Fibroblast of pulmonary artery (primary cell): ENCODE data around the gene SV2C.

Source experiments
- DNase-seq: peaks from one replicate; pipeline ENCODE4 v3.0.0-alpha.2; 2010; ENCODE audit warnings: low read depth
- H3K4me3 ChIP-seq: replicated peaks from 2 replicates; pipeline ENCODE4 v1.5.1; 2011; ENCODE audit warnings: low read depth, mild to moderate bottlenecking, control low read depth, low read length, moderate library complexity
- CTCF ChIP-seq: IDR thresholded peaks from 2 replicates; pipeline ENCODE4 v1.5.1; 2011; ENCODE audit warnings: mild to moderate bottlenecking, control low read depth, low read length, inconsistent platforms; ENCODE audit errors: missing control alignments

SV2C gene

GRCh38 chr5:76325876-76326491 is 242.8 kb downstream of the SV2C start:
- no peak for DNase-seq
- H3K4me3 ChIP-seq: no peak overlapping the region
- no peak for TF ChIP-seq CTCF

- no peak overlapping the region for H3K4me3 ChIP-seq
- DNase-seq: no peak
- no peak for TF ChIP-seq CTCF
Measured at GRCh38 chr5:76326577-76327302, 243.6 kb downstream of the SV2C start.

GRCh38 chr5:76329346-76329745 is 246.2 kb downstream of the SV2C start:
- H3K4me3 ChIP-seq: no peak overlapping the region
- TF ChIP-seq CTCF: no peak
- DNase-seq: no peak

GRCh38 chr5:76331126-76331525 is 247.9 kb downstream of the SV2C start:
- no peak for TF ChIP-seq CTCF
- DNase-seq: no peak
- no peak overlapping the region for H3K4me3 ChIP-seq

GRCh38 chr5:76332102-76332501 is 248.9 kb downstream of the SV2C start:
- H3K4me3 ChIP-seq: no peak overlapping the region
- no peak for TF ChIP-seq CTCF
- DNase-seq: no peak

- no peak for DNase-seq
- no peak overlapping the region for H3K4me3 ChIP-seq
- TF ChIP-seq CTCF: no peak
Measured at GRCh38 chr5:76332611-76333205, 249.5 kb downstream of the SV2C start.
